Measurements from ENCODE around the gene LRRC10.

The LRRC10 gene

DNA sequence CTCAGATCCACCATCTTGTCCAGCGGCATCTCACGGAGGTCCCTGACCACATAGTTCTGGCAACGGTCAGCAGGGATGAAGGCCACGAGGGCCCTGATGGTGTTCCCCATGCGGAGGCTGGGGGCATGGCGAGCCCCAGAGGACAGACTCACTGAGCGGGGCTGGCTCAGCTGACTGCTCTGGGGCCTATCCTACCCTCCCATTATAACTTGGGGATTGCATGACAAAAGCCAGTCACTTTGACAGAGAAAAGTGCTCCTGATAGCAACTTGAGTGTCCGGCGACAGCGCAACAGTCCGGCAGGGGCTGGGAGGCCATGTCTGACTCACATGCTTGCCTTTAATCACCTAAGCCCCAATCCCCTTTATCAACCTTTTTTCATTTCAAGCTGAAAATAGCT, at the start of gene LRRC10:
Gene LRRC10 (minus strand): TSS at position 179 of the 400 bp plus-strand sequence. CDS start 69 bp downstream, at position 110.
- no peak for DNase-seq

- DNase-seq: no peak
These were observed 49.6 kb upstream of the LRRC10 start for GRCh38 chr12:69660164-69660863.

- DNase-seq: no peak
These were observed 47.5 kb upstream of the LRRC10 start for GRCh38 chr12:69658203-69658602.

GRCh38 chr12:69657376-69658137, 46.9 kb upstream of the LRRC10 start:
- DNase-seq: no peak

DNA sequence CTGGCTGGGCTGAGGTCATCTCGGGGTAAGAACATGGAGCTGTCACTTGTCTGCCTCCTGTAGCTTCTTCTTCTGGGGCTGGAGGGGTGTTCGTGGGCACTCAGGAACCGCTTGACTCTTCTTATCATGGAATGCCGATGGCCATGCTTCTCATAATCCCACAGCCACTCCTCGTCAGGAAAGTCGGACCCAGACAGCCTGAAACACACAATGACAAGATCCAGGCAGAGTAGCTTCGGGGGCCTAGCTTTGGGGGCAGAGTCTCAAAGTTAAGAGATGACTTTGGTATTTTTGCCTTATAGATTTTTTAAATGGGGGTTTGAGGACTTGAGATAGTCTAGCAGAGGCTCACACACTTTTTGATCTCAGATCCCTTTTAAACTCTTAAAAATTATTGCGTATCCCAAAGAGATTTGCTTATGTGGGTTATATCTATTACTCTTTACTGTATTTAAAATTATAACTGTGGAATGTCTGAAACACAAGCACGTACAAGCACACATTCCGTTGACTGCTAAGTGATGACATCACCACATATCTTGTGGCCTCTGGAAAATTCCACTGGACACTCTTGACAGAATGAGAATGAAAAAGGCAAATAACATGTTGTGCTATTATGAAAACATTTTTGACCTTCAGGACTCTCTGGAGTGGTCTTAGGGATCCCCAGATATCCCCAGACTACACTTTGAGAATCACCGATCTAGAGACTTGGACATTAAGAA, 45.1 kb upstream of the LRRC10 start:
- DNase-seq: no peak

DNA sequence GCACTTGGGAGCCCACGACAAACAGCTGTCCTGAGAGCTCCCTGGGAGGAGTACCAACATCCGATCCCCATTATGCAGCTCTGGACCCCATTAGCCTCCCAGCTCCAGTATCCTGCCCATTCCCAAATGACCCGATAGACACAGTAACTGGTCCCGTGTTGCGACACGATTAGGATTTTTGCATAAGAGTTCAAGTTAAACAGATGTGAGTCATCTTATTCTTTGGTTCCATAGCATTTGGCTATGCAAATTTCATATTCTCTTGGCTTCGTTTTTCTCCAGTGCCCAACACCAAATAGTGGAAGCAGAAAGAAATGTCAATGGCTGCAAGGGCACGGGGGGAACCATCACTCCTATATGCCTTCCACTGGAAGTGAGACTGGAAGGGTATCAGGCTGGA, 43.0 kb upstream of the LRRC10 start:
- no peak for DNase-seq

GRCh38 chr12:69651922-69652321, 41.2 kb upstream of the LRRC10 start:
- DNase-seq: no peak

- no peak for DNase-seq
These were observed 38.8 kb upstream of the LRRC10 start for GRCh38 chr12:69649529-69649928.

DNA sequence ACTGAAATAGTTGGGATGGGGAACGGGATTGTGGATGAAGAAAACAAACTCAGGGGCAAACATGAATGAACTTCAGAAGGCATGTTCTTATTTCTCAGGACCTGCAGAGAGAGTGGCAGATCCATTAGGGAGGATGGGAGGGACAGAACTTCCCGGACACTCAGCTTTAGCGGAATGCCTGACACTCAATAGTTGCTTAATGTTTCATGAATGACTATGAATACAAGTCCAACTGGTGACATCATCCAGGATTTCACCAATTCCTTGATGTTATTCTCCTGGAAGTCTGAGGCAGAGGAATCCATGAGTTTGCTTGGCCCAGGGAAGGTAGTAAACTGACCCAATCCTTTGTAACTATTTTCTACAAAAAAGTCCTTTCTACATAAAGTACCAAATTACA, 37.8 kb upstream of the LRRC10 start:
- no peak for DNase-seq

DNA sequence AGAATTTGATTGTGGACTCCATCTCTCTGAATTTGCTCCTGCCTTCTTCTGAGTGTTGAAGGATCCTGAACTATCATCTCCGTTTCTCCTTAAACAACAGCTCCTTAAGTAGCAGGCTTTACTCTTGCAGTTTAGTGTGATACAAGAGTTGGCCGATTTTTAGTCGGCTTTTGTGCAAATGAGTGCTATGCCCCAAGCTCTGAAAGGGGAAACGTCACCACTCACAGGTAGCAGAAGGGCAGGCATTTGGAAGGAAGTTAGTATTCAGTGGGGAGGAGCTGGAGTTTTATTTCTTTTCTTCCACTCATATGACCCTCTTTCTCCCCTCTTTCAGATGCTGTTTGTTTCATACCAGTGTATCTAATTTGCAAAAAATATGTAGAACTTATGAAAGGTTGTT, 36.5 kb upstream of the LRRC10 start:
- no peak for DNase-seq

DNA sequence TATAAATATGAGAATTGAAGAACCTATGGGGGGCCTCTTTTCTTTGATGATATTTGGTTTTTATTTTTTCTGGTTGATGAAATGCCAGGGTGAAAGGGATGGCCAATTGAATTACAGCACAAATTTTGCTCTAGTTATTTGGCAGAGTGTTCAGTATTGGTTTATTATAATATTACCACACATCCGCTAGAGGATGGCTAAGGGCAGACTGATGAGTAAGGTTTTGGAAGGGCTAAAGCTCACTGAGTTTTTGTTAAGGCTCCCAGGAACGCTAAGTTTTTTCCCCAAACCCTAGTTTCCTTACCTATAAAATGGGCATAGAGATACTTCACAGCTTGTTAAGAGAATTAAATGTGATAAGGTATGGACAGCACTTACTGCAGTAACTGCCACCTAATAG, 34.3 kb upstream of the LRRC10 start:
- no peak for DNase-seq

- DNase-seq: no peak
These were observed 33.8 kb upstream of the LRRC10 start for GRCh38 chr12:69644511-69644910.

GRCh38 chr12:69642531-69642930, 31.8 kb upstream of the LRRC10 start:
- no peak for DNase-seq

- no peak for DNase-seq
These were observed 30.8 kb upstream of the LRRC10 start for GRCh38 chr12:69641546-69641945.

- DNase-seq: peak; percentile 49 to 62
These were observed 28.8 kb upstream of the LRRC10 start for GRCh38 chr12:69639400-69640016.

GRCh38 chr12:69633061-69633460, 22.4 kb upstream of the LRRC10 start:
- no peak for DNase-seq

DNA sequence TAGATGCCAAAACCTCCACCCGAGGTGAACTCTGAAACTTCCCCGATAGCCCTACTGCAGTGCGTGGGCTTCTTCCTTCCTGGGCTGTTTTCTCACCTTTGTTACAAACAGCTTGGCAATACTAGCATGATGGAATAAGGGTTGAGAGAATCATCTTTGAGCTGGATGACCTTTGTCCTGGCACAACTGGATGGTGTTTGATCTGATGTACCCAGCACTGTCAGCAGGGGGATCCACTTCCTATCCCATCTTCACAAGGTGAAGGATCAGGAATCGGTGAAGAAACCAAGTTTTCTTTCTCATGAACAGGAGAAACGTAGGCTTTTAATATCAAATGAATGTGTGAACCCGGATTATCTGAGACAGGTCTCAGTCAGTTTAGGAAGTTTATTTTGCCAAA, 19.5 kb upstream of the LRRC10 start:
- no peak for DNase-seq

DNA sequence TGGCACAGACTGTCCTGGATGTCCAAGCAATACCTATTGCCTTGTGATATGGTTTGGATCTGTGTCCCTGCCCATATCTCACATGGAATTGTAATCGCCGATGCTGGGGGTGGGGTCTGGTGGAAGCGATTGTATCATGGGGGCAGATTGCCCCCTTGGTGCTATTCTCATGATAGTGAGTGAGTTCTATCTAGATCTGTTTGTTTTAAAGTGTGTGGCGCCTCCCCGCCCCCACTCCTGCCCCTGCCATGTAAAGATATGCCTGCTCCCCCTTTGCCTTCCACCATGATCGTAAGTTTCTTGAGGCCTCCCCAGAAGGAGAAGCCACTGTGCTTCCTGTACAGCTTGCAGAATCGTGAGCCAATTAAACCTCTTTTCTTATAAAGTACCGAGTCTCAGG, 16.8 kb upstream of the LRRC10 start:
- DNase-seq: no peak

- no peak for DNase-seq
These were observed 13.3 kb upstream of the LRRC10 start for GRCh38 chr12:69623970-69624369.

DNA sequence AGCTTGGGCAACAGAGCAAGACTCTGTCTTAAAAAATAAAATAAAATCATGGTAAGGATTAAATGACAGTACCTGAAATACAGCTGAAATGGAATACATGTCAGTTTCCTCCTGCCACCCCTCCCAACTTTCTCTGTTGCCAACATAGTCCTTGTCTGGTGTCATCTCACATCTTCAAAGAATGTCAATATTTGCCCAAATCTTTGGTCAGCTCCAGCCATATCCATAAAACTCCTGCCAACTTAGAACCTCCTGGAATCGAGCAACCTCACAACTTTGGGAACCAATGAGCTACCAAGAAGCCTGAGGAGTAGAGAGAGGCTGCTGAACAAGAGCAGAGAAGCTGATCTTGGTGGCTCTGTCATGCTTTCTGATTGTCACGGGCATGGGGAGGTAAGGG, 10.8 kb upstream of the LRRC10 start:
- DNase-seq: no peak

- DNase-seq: no peak
These were observed 10.2 kb upstream of the LRRC10 start for GRCh38 chr12:69620921-69621320.

DNA sequence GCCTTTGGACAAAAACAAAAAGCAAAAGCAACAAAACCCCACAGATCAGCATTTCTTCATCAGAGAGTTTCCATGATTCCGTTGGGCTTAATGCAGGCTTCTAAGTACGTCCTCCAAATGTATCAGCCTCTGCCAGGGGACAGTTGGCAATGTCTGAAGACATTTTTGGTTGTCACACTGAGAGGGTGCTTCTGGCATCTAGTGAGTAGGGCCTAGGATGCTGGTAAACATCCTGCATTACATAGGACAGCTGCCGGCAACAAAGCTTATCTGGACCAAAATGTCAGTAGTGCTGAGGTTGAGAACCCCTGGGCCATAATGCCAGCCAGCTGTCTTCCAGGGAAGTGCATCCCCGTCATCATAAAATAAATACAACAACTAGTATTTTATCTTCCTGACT, 9.4 kb upstream of the LRRC10 start:
- no peak for DNase-seq

DNA sequence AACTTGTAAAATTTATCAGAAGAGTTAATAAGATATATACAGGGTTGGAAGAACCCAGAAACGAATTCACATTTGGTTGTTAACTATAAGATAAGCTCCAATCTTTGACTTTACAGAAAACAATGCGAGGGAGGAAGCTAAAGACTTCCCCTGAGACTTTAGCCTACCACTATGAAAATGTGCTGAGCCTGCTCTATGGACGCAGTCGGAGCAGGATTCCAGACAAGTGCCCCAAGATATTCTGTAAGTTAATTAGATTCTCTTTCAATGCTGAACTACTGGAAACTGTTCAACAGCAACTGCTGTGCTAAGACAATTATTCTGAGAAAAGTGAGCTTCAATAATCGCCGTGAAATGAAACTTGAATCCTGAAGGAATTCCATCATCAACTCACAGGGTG, 8.3 kb upstream of the LRRC10 start:
- DNase-seq: no peak
